WTC11 (cell line): Measurements from ENCODE around the gene BTBD19. TPM values are rescaled to one million over a fixed set of nuclear protein-coding genes. Genes with fewer than 3 reads are reported as not detected.

ENCODE experiments used
- ATAC-seq: fragments of 200-7000 bp; cut with Tn5 transposase; 2 replicates; pipeline ENCODE4 v1.10.0; 2021; ENCODE audit warnings: mild to moderate bottlenecking, moderate library complexity
- CTCF ChIA-PET: fragments of 300-600 bp; sonication (Branson Sonifier 250); formaldehyde crosslinking; loops from one replicate; lab custom pipeline; 2021; ENCODE audit warnings: antibody characterized with exemption; lab: Charles Lee
- POLR2A ChIA-PET: fragments of 350-600 bp; sonication (Branson Sonifier 250); formaldehyde crosslinking; loops from one replicate; lab custom pipeline; 2021; ENCODE audit warnings: antibody characterized with exemption; lab: Charles Lee
- DNase-seq: peaks from one replicate; pipeline ENCODE4 v3.0.0; 2021; ENCODE audit warnings: low spot score
- H3K27ac Mint-ChIP-seq: 2 replicates; pipeline ENCODE4 v1.8.0; 2021; ENCODE audit warnings: mixed read lengths
- H3K27me3 Mint-ChIP-seq: 2 replicates; pipeline ENCODE4 v1.8.0; 2021; ENCODE audit warnings: low read depth, mild to moderate bottlenecking, moderate library complexity, mixed read lengths
- H3K36me3 Mint-ChIP-seq: 2 replicates; pipeline ENCODE4 v1.8.0; 2021; ENCODE audit warnings: mixed read lengths
- H3K4me1 Mint-ChIP-seq: 2 replicates; pipeline ENCODE4 v1.8.0; 2022; ENCODE audit warnings: mixed read lengths
- H3K4me3 Mint-ChIP-seq: 2 replicates; pipeline ENCODE4 v1.8.0; 2021; ENCODE audit warnings: mild to moderate bottlenecking, moderate library complexity, mixed read lengths
- H3K9me3 Mint-ChIP-seq: 2 replicates; pipeline ENCODE4 v1.8.0; 2021; ENCODE audit warnings: mixed read lengths
- CTCF ChIP-seq: fragments of 200-600 bp; IDR thresholded peaks from 2 replicates; pipeline ENCODE4 v1.8.0; 2022; ENCODE audit warnings: antibody characterized with exemption
- ERG ChIP-seq: fragments of 250-450 bp; sonication (Bioruptor Pico); IDR thresholded peaks from 2 replicates; pipeline ENCODE4 v1.8.0; 2021; ENCODE audit warnings: mild to moderate bottlenecking
- ETV6 ChIP-seq: sonication (generic); formaldehyde crosslinking; IDR thresholded peaks from 2 replicates; pipeline ENCODE4 v1.8.1; 2022; ENCODE audit warnings: mild to moderate bottlenecking, missing genetic modification reagents
- FOXJ3 ChIP-seq: sonication (generic); formaldehyde crosslinking; IDR thresholded peaks from 2 replicates; pipeline ENCODE4 v1.9.0; 2021; ENCODE audit warnings: missing genetic modification reagents, mild to moderate bottlenecking, borderline replicate concordance
- GABPB1 ChIP-seq: sonication (generic); formaldehyde crosslinking; IDR thresholded peaks from 2 replicates; pipeline ENCODE4 v1.8.1; 2023; ENCODE audit warnings: mild to moderate bottlenecking, missing genetic modification reagents
- GRHL2 ChIP-seq: fragments of 250-450 bp; sonication (Bioruptor Pico); IDR thresholded peaks from 2 replicates; pipeline ENCODE4 v1.8.0; 2022; ENCODE audit warnings: mild to moderate bottlenecking, moderate library complexity; ENCODE audit not compliant: insufficient replicate concordance, severe bottlenecking
- JAZF1 ChIP-seq: fragments of 250-450 bp; sonication (Bioruptor Pico); IDR thresholded peaks from 2 replicates; pipeline ENCODE4 v1.9.0; 2021; ENCODE audit warnings: moderate library complexity, mild to moderate bottlenecking, inconsistent platforms
- NFATC4 ChIP-seq: fragments of 250-450 bp; sonication (Bioruptor Pico); IDR thresholded peaks from 2 replicates; pipeline ENCODE4 v1.9.0; 2021; ENCODE audit warnings: mild to moderate bottlenecking
- NR1H2 ChIP-seq: sonication (generic); formaldehyde crosslinking; IDR thresholded peaks from 2 replicates; pipeline ENCODE4 v1.9.0; 2021; ENCODE audit warnings: mild to moderate bottlenecking, moderate library complexity, missing genetic modification reagents
- OVOL2 ChIP-seq: fragments of 250-450 bp; sonication (Bioruptor Pico); IDR thresholded peaks from 2 replicates; pipeline ENCODE4 v1.9.0; 2021; ENCODE audit warnings: mild to moderate bottlenecking, borderline replicate concordance
- PREB ChIP-seq: sonication (generic); formaldehyde crosslinking; IDR thresholded peaks from 2 replicates; pipeline ENCODE4 v1.8.1; 2022; ENCODE audit warnings: mild to moderate bottlenecking, missing genetic modification reagents, moderate library complexity, borderline replicate concordance
- RORB ChIP-seq: fragments of 250-450 bp; sonication (Bioruptor Pico); IDR thresholded peaks from 2 replicates; pipeline ENCODE4 v1.9.0; 2021; ENCODE audit warnings: mild to moderate bottlenecking
- SOX15 ChIP-seq: fragments of 250-450 bp; sonication (Bioruptor Pico); IDR thresholded peaks from 2 replicates; pipeline ENCODE4 v1.9.0; 2021; ENCODE audit warnings: mild to moderate bottlenecking
- SP1 ChIP-seq: sonication (generic); formaldehyde crosslinking; conservative IDR thresholded peaks from 2 replicates; pipeline ENCODE4 v1.8.1; 2022; ENCODE audit warnings: missing genetic modification reagents
- TEAD1 ChIP-seq: sonication (generic); formaldehyde crosslinking; IDR thresholded peaks from 2 replicates; pipeline ENCODE4 v1.8.0; 2022; ENCODE audit warnings: mild to moderate bottlenecking, missing genetic modification reagents
- ZNF121 ChIP-seq: sonication (generic); formaldehyde crosslinking; IDR thresholded peaks from 2 replicates; pipeline ENCODE4 v1.8.0; 2023; ENCODE audit warnings: missing genetic modification reagents
- ZNF232 ChIP-seq: sonication (generic); formaldehyde crosslinking; IDR thresholded peaks from 2 replicates; pipeline ENCODE4 v1.8.0; 2022; ENCODE audit warnings: mild to moderate bottlenecking, missing genetic modification reagents
- ZNF532 ChIP-seq: fragments of 250-450 bp; sonication (Bioruptor Pico); IDR thresholded peaks from 2 replicates; pipeline ENCODE4 v1.9.0; 2021; ENCODE audit warnings: mild to moderate bottlenecking, borderline replicate concordance
- total RNA-seq: library from RNA; stranded (reverse); gene quantifications from 3 replicates; pipeline ENCODE4 v1.2.3, GENCODE V29; 2021
- TF ChIP-seq, protein P1 (sequence below): fragments of 250-450 bp; sonication (Bioruptor Pico); IDR thresholded peaks from 2 replicates; pipeline ENCODE4 v1.9.0; 2021; ENCODE audit warnings: moderate library complexity, mild to moderate bottlenecking, inconsistent platforms, borderline replicate concordance
- TF ChIP-seq, protein P2 (sequence below): fragments of 250-450 bp; sonication (Bioruptor Pico); IDR thresholded peaks from 2 replicates; pipeline ENCODE4 v2.1.2; 2022; ENCODE audit warnings: mild to moderate bottlenecking, moderate library complexity
- TF ChIP-seq, protein P3 (sequence below): sonication (generic); formaldehyde crosslinking; conservative IDR thresholded peaks from 2 replicates; pipeline ENCODE4 v1.8.1; 2022; ENCODE audit warnings: mild to moderate bottlenecking, missing genetic modification reagents

The BTBD19 gene
- total RNA-seq, 1 experiment from 2014 or later, result 1.7 TPM

DNA sequence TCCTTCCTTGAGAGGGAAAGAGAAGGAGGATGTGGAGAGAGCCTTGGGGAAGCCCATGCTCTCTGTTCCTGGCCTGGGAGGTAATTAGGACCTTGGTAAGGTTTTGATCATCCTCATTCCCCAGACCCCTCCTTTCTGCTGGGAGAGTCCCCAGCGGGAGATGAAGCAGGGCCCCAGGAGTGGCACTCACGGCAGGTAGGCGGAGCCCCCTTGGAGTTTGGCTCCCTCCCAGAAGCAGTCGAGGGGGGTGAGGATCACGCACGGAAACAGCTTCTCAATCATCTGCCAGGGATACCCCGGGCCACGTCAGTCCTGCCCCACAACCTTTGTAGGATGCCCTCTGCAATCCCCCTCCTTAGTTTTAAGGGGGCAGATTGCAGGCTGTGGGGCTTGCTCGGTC lies 23.2 kb downstream of the BTBD19 start:
- no peak for TF ChIP-seq FOXJ3 (CRISPR knock-in tag)
- TF ChIP-seq SOX15 (CRISPR knock-in tag), result no peak
- no peak for TF ChIP-seq NFATC4 (CRISPR knock-in tag)
- Mint-ChIP-seq H3K27me3 (no peaks in the 10 kb centered on the region), H3K36me3 (no peaks in the 10 kb centered on the region), H3K4me1 (peaks cover 12% of the 10 kb centered on the region), H3K27ac (no peak overlapping the region; the same call in 1 of the 2 replicates), H3K9me3 (no peaks in the 10 kb centered on the region), H3K4me3 (no peak overlapping the region)
- DNase-seq, result no peak
- ChIA-PET POLR2A (interaction anchor here (1.3 kb wide), 1 partner anchor 31 kb away, joined by 3 read pairs; the partner anchor contains the start of gene PLK3), CTCF (interaction anchor here (1.0 to 4.1 kb wide), 7 partner anchors 10 to 472 kb away, joined by 3 to 17 read pairs (median 4); partner anchors contain the start of genes HECTD3 and UROD)
- no peak for ATAC-seq

DNA sequence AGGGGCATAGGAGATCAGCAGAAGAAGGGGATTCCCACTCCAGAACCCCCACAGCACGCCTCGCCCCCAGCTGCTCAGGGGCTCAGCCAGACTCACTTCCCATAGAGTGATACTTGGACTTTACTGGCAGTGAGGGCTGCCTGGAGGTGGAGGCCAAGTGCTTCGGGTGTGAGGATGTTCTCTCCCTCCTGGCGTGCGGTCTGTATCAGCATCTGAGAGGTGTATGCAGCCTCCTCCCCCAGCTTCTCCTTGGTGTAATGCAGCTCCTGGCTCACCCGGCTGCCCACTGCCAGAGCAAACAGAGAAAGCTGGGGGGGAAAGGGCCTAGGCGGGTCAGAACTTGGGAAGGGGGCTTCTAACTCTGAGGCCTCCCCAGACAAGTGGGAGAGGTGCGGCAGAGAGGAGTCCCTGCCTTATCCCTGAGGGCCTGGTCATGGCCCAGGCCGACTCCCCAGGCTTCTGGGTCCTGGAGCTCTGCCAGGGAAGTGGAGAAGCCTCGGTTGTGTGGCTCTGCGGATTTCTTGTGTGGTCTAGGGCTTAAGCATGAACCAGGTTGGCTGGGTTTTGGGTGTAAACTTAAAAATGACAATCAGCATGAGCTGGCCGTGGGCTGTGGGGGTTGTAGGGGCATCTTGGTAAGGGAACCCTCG lies 23.9 kb downstream of the BTBD19 start:
- Mint-ChIP-seq H3K27me3 (no peaks in the 10 kb centered on the region), H3K27ac (0 out of 2 replicates have a peak overlapping the region, but pooled peaks have one; percentile 32), H3K4me3 (no peak overlapping the region), H3K36me3 (no peaks in the 10 kb centered on the region), H3K4me1 (peaks cover 12% of the 10 kb centered on the region), H3K9me3 (no peaks in the 10 kb centered on the region)
- ChIA-PET POLR2A (no interaction called here), CTCF (interaction anchor here (0.7 to 4.1 kb wide), 7 partner anchors 11 to 471 kb away, joined by 3 to 17 read pairs (median 4); no protein-coding TSS in a partner anchor)
- no peak for TF ChIP-seq RORB (CRISPR knock-in tag)
- no peak for TF ChIP-seq CTCF
- no peak for TF ChIP-seq ZNF232 (CRISPR knock-in tag)
- no peak for TF ChIP-seq GABPB1
- no peak for TF ChIP-seq ZNF121 (CRISPR knock-in tag)
- TF ChIP-seq, protein P1, sequence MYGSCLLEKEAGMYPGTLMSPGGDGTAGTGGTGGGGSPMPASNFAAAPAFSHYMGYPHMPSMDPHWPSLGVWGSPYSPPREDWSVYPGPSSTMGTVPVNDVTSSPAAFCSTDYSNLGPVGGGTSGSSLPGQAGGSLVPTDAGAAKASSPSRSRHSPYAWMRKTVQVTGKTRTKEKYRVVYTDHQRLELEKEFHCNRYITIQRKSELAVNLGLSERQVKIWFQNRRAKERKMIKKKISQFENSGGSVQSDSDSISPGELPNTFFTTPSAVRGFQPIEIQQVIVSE (CRISPR knock-in tag), result no peak
- TF ChIP-seq SOX15 (CRISPR knock-in tag), result no peak
- TF ChIP-seq TEAD1 (CRISPR knock-in tag), result no peak
- no peak for TF ChIP-seq ERG (CRISPR knock-in tag)
- no peak for TF ChIP-seq ZNF532 (CRISPR knock-in tag)
- peak; percentile 5; the same call in 1 of the 2 replicates for ATAC-seq
- DNase-seq, result no peak

- POLR2A ChIA-PET, result no interaction called here
- no peak for ATAC-seq
- H3K36me3 Mint-ChIP-seq, result no peaks in the 10 kb centered on the region
- no peak for DNase-seq
- H3K9me3 Mint-ChIP-seq, result no peaks in the 10 kb centered on the region
- peaks cover 13% of the 10 kb centered on the region for H3K4me1 Mint-ChIP-seq
- H3K27ac Mint-ChIP-seq, result no peak overlapping the region
- no peak overlapping the region for H3K4me3 Mint-ChIP-seq
- CTCF ChIA-PET, result interaction anchor here (1.0 to 2.8 kb wide), 5 partner anchors 7 to 176 kb away, joined by 3 to 15 read pairs (median 4); partner anchors contain the start of genes BEST4, HECTD3 and PLK3
- H3K27me3 Mint-ChIP-seq, result no peaks in the 10 kb centered on the region
- TF ChIP-seq SP1 (no peak), PREB (CRISPR knock-in tag) (no peak), OVOL2 (CRISPR knock-in tag) (no peak), GRHL2 (CRISPR knock-in tag) (no peak), JAZF1 (no peak), ETV6 (no peak), NR1H2 (CRISPR knock-in tag) (no peak)
- TF ChIP-seq, protein P2, sequence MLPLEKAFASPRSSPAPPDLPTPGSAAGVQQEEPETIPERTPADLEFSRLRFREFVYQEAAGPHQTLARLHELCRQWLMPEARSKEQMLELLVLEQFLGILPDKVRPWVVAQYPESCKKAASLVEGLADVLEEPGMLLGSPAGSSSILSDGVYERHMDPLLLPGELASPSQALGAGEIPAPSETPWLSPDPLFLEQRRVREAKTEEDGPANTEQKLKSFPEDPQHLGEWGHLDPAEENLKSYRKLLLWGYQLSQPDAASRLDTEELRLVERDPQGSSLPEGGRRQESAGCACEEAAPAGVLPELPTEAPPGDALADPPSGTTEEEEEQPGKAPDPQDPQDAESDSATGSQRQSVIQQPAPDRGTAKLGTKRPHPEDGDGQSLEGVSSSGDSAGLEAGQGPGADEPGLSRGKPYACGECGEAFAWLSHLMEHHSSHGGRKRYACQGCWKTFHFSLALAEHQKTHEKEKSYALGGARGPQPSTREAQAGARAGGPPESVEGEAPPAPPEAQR (CRISPR knock-in tag), result no peak
- TF ChIP-seq, protein P3, sequence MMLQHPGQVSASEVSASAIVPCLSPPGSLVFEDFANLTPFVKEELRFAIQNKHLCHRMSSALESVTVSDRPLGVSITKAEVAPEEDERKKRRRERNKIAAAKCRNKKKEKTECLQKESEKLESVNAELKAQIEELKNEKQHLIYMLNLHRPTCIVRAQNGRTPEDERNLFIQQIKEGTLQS (CRISPR knock-in tag), result no peak
Observed at GRCh38 chr1:44834328-44834727, 26.0 kb downstream of the BTBD19 start.
